ENCODE measurements around the gene CAMK1.

The CAMK1 gene

GRCh38 chr3:9770276-9770812, 597 bp upstream of the CAMK1 start:
- no peak for DNase-seq

- no peak for DNase-seq
These were observed 735 bp downstream of the CAMK1 start for GRCh38 chr3:9769012-9769411.

- DNase-seq = no peak
These were observed 1.5 kb downstream of the CAMK1 start for GRCh38 chr3:9768141-9768775.

DNA sequence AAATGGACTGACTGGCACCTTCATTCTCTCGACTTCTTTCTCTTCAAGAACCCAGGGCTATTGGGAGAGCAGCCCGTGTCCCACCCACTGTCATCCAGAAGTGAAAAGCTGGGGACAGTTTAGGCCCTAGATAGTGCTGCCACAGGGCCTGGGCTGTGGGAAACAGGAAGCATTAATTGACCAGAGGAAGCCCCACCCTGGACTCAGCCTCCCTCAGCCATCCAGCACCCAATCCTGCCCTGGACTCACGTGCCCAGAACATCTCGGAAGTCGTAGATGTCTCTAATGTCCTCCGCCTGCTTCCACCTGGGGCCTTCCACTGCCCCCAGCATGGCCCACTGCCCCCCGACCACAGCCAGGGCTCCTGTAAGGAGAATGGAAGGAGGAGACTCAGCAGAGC, 2.3 kb downstream of the CAMK1 start:
- no peak for DNase-seq

GRCh38 chr3:9765865-9766264, 3.9 kb downstream of the CAMK1 start:
- DNase-seq = no peak

DNA sequence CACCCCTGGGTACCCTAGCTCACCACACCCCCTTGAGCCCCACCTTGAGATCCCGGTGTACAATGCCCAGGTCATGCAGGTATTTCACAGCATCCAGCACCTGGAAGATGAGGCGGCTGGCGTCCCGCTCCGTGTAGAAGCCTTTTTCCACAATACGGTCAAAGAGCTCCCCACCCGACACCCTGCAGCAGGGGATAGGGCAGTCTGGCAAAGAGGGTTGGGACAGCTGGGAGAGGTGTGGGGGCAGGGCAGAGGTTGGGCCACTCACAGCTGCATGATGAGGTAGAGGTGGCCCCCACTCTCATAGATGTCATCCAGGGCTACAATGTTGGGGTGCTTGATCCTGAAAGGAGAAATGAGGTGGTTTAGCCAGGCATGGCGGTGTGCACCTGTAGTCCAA, 6.9 kb downstream of the CAMK1 start:
- no peak for DNase-seq

GRCh38 chr3:9761919-9762318, 7.8 kb downstream of the CAMK1 start:
- no peak for DNase-seq

DNA sequence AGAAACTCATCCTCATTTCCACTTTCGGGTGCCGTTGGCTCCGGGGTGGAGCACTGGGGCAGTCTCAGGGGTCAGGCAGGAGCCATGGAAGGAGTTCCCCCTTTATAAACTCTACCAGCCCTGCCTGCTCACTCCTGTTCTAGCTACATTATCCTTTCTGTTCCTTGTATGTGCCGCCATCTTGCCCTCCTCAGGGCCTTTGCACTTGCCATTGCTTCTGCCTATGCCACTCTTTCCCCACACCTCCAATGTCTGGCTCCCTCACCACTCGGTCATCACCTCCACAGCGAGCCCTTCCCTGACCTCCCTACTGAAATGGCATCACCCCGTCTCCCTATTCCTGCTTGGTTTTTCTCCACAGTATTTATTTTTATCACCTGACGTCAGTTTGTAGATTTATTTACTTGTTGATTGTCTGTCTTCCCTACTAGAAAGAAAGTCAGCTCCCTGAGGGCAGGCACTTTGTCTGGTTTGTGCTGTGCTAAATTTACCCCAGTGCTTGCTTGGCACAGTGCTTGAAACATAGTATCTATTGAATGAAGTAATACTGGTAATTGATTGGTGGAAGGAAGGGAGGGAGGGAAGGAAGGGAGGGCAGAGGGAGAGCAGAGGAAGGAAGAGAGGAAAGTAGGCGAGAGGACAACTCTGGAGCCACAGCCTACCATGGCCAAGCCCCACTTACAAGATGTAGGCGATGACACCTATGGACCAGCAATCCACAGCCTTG, 8.8 kb downstream of the CAMK1 start:
- DNase-seq = no peak

DNA sequence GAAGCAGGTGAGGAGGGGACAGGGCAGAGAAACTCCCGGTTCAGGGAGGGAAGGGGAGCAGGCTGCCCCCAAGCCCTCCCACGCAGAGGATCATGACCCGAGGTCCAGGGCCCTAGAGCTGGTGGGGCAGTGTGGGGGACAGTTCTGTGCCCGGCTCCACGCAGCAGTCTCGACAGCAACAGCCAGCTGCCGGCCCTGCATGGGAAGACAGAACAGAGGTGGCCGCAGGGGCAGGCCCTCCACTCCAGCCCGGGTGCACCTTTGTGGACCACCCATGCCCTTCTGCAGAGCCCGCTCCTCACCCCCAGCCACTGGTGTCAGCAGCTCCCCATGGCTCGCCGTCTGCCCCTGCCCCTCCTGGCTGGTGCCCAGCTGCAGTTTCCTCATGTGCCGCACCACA, 12.3 kb downstream of the CAMK1 start:
- DNase-seq = no peak

GRCh38 chr3:9754678-9755077, 15.1 kb downstream of the CAMK1 start:
- DNase-seq = no peak

- DNase-seq = no peak
These were observed 19.0 kb downstream of the CAMK1 start for GRCh38 chr3:9750556-9751411.

GRCh38 chr3:9749645-9750555, 19.8 kb downstream of the CAMK1 start, which contains the start of gene OGG1:
Gene OGG1, plus strand, starts transcription at chr3:9749952. Its CDS starts 335 bp downstream, at chr3:9750287.
- peak; percentile 93 to 96 for DNase-seq

DNA sequence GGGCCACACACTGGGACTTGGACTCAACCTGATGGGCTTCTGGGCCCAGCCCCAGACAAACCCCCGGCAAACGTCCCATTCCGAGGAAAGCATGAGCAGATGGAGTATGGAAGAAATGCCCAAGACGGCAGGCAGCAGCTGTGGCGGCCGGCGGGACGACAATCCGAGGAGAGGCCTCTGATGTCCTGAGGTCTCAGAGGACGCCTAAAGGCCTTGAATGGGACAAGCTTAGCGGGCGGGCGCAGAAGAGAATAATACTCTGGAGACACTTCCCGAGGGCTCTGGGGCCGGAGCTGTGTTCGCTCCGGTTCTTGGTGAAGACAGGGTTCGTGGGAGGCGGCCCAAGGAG, 20.5 kb downstream of the CAMK1 start:
- no peak for DNase-seq

- no peak for DNase-seq
These were observed 21.7 kb downstream of the CAMK1 start for GRCh38 chr3:9748031-9748430.

- DNase-seq = no peak
These were observed 22.5 kb downstream of the CAMK1 start for GRCh38 chr3:9747267-9747666.

DNA sequence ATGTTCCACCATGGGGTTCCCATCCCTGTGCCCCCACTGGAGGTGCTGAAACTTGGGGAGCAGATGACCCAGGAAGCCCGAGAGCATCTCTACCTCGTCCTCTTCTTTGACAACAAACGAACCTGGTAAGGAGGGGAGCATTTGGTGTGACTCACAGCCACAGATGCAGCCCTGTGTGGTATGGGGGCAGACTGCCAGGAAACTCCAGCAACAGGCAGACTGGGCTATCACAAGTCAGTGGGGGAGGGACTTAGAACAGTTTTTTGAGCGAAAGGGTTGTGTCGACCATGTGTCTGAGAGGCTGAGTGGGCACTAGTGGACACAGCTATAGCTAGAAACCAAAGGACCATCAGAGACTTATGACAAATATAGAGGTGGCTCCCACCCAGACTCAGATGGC, 23.4 kb downstream of the CAMK1 start:
- no peak for DNase-seq

- no peak for DNase-seq
These were observed 24.2 kb downstream of the CAMK1 start for GRCh38 chr3:9745521-9745920.

- DNase-seq = no peak
These were observed 25.6 kb downstream of the CAMK1 start for GRCh38 chr3:9744162-9744561.

- DNase-seq = no peak
These were observed 26.2 kb downstream of the CAMK1 start for GRCh38 chr3:9743548-9743947.

DNA sequence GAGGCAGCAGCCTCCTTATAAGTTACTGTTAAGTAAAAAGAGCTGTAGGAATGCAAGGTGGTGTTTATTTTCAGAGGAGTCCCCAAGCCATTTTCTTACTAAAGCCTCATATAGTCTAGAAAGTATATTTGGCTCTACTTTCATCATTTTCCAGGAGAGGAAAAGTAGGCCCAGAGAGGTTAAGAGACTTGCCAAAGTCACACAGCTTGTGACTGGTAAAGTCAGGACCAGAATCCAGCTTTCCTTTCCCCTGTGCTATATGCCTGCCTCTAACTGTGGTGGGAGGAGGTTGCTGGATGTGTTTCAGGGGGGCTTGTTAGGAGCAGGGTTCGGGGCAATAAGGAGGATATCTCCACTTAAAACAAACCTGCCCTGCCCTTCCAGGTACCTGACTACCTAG, 27.2 kb downstream of the CAMK1 start:
- DNase-seq = no peak

GRCh38 chr3:9739181-9739580, 30.6 kb downstream of the CAMK1 start:
- no peak for DNase-seq

DNA sequence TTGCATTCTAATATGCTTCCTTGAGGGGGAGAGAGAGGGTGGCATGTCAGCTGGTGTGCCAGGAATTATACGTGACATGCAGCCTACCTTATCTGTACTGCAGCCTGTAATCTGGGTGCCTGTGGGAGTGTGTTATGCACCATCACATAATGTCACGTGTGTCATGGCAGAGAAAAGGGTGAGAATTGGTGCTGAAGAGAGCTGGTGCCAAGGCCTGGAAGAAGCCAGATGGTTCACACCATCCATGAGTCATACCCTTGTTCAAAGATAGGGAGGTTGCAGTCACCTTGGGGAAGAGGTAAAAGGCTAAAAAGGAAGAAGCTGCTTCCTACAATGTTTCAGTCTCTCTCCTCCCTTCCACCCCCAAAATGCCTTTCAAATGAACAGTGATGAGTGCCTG, 32.9 kb downstream of the CAMK1 start:
- DNase-seq = no peak

DNA sequence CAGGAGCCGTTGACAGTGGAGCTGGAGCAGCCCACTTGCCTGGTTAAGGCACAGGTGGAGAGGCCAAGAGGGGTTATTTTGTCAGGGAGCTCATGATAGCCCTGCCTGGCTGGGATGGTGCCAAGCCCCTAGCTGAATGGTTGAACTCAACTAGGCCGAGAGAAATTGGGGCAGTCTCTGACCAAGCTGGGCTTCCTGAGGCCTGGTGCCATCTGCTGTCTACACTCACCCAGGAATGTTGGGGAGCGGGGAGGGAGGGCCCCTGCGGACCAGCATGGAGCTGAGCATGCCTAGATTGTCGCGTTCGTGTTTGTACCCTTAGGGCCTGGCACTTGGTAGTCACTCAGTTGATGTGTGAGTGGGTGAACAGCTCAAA, 37.0 kb downstream of the CAMK1 start:
- no peak for DNase-seq

All from activated CD4-positive, alpha-beta T cell treated with anti-CD3 and anti-CD28 coated beads for 4 hours (primary cell).